ENCODE measurements around the gene WSB1. TPM values are rescaled to one million over a fixed set of nuclear protein-coding genes. Genes with fewer than 3 reads are reported as not detected.
A peak's percentile ranks its signal among the peaks of the same experiment; 100 is the strongest.

WSB1 gene
- total and polyA plus RNA-seq, 10 of the 15 experiments (the other 5 are each of a cell fraction or from before 2014, with no cell fraction given): 26.6 to 458 (median 101) TPM

- TF ChIP-seq, protein P1, sequence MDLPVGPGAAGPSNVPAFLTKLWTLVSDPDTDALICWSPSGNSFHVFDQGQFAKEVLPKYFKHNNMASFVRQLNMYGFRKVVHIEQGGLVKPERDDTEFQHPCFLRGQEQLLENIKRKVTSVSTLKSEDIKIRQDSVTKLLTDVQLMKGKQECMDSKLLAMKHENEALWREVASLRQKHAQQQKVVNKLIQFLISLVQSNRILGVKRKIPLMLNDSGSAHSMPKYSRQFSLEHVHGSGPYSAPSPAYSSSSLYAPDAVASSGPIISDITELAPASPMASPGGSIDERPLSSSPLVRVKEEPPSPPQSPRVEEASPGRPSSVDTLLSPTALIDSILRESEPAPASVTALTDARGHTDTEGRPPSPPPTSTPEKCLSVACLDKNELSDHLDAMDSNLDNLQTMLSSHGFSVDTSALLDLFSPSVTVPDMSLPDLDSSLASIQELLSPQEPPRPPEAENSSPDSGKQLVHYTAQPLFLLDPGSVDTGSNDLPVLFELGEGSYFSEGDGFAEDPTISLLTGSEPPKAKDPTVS (IDR thresholded peaks at IDR 0.05; ENCODE audit: low read depth, low read length): no peak
- TF ChIP-seq SUZ12 (IDR thresholded peaks at IDR 0.05; ENCODE audit: unreplicated experiment) (no peak), ELK1 (IDR thresholded peaks at IDR 0.05; ENCODE audit: low read depth, low read length) (no peak), IKZF1 (conservative IDR thresholded peaks at IDR 0.05) (no peak), KAT2A (conservative IDR thresholded peaks at IDR 0.05; ENCODE audit: control insufficient read depth, low read depth, low read length) (no peak)
- TF ChIP-seq, protein P2, sequence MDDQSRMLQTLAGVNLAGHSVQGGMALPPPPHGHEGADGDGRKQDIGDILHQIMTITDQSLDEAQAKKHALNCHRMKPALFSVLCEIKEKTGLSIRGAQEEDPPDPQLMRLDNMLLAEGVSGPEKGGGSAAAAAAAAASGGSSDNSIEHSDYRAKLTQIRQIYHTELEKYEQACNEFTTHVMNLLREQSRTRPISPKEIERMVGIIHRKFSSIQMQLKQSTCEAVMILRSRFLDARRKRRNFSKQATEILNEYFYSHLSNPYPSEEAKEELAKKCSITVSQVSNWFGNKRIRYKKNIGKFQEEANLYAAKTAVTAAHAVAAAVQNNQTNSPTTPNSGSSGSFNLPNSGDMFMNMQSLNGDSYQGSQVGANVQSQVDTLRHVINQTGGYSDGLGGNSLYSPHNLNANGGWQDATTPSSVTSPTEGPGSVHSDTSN (IDR thresholded peaks at IDR 0.05; ENCODE audit: insufficient replicate concordance, low read depth, low read length): no peak
These were observed 69.4 kb downstream of the WSB1 start (continued) for GRCh38 chr17:27363326-27363725.

Small RNA genes lying within 50 kb of the gene (microRNA-seq; reads per million reads assigned to microRNA genes)
- gene MIR4522: 5.6 reads per million, percentile 32 among the genes with 10 or more reads in this experiment

Small RNA genes lying within 50 kb of the gene (small RNA-seq; reads per million reads assigned to genes)
- gene MIR4522: 0.82 reads per million, percentile 25 among the genes with 10 or more reads in this experiment

Other genes starting within 250 kb of the WSB1 start
- gene KSR1, start 162.3 kb downstream of the WSB1 start, total RNA-seq (2014; rRNA removed): 21.4 and 26.1 TPM in 2 replicates
- gene KSR1, start 162.3 kb downstream of the WSB1 start, total RNA-seq (2014; rRNA removed; fragmentation: Illumina TruSeq; extraction: Trizol): 19.7 and 20.1 TPM in 2 replicates
- 60.7 and 64.9 TPM in 2 replicates for gene KSR1, start 162.3 kb downstream of the WSB1 start, total RNA-seq (2021)
- gene KSR1, start 162.3 kb downstream of the WSB1 start, polyA plus RNA-seq (2011; rRNA removed): 48.2 and 66.6 TPM in 2 replicates
- 29.2 and 44.1 TPM in 2 replicates for gene KSR1, start 162.3 kb downstream of the WSB1 start, polyA plus RNA-seq (2014; fragmentation: Illumina TruSeq; extraction: Trizol)
- gene KSR1, start 162.3 kb downstream of the WSB1 start, polyA plus RNA-seq (2014; fragmentation: Nextera tagmentation; extraction: Ambion mirVana): 1 to 10 TPM in 1 of 2 experiments, under 1 TPM in 1; 0.97 to 1.7 TPM
- gene KSR1, start 162.3 kb downstream of the WSB1 start, polyA plus RNA-seq (2014; rRNA removed): 44.7 and 47.2 TPM in 2 replicates
- 10 to 100 TPM; 17.5 to 18.3 TPM for gene KSR1, start 162.3 kb downstream of the WSB1 start, polyA plus RNA-seq (2016; fragmentation: Nextera tagmentation; extraction: Ambion mirVana)

Data from GM12878 (cell line).